ENCODE results near the gene CDYL2. TPM values are rescaled to one million over a fixed set of nuclear protein-coding genes. Genes with fewer than 3 reads are reported as not detected.

The CDYL2 gene
- polyA plus RNA-seq, 1 donor from 2014 or later: 2.6 TPM

- Histone ChIP-seq H4K20me1 (ENCODE audit: insufficient read depth) (no peaks in the 10 kb centered on the region), H3K36me3 (ENCODE audit: insufficient read depth, low read length) (no peaks in the 10 kb centered on the region), H2AFZ (ENCODE audit: low read depth, low read length) (no peak overlapping the region), H3K4me3 (ENCODE audit: low read length) (no peak overlapping the region), H3K27ac (ENCODE audit: low read length) (no peak overlapping the region), H3K9ac (ENCODE audit: low read length) (no peak overlapping the region), H3K79me2 (replicated peaks; ENCODE audit: insufficient read depth, low read length) (no peaks in the 10 kb centered on the region), H3K9me2 (ENCODE audit: insufficient read depth, low read length) (no peaks in the 10 kb centered on the region), H3K4me2 (ENCODE audit: low read length) (no peak overlapping the region), H3K27me3 (ENCODE audit: insufficient read depth, low read depth, low read length) (no peaks in the 10 kb centered on the region), H3F3A (ENCODE audit: insufficient read depth, low read length, poor library complexity, severe bottlenecking) (no peaks in the 10 kb centered on the region), H3K9me3 (ENCODE audit: low read length) (no peaks in the 10 kb centered on the region)
- TF ChIP-seq EP300 (conservative IDR thresholded peaks at IDR 0.05; ENCODE audit: poor library complexity, severe bottlenecking) (no peak), RAD21 (conservative IDR thresholded peaks at IDR 0.05) (no peak), POLR2AphosphoS5 (IDR thresholded peaks at IDR 0.05) (no peak), CTCF (IDR thresholded peaks at IDR 0.05; ENCODE audit: poor library complexity, severe bottlenecking) (no peak), TAF1 (IDR thresholded peaks at IDR 0.05; ENCODE audit: low read depth) (no peak), SMC3 (conservative IDR thresholded peaks at IDR 0.05; ENCODE audit: poor library complexity) (no peak), MXI1 (conservative IDR thresholded peaks at IDR 0.05; ENCODE audit: poor library complexity, severe bottlenecking) (no peak), EZH2 (IDR thresholded peaks at IDR 0.05; ENCODE audit: borderline replicate concordance, insufficient read depth, low read length, poor library complexity, severe bottlenecking) (no peak), REST (IDR thresholded peaks at IDR 0.05; ENCODE audit: borderline replicate concordance) (no peak)
These were observed 133.0 kb downstream of the CDYL2 start for GRCh38 chr16:80671281-80671849.

GRCh38 chr16:80670170-80670865 is 134.1 kb downstream of the CDYL2 start:
- no peaks in the 10 kb centered on the region for H3K36me3 ChIP-seq (ENCODE audit: insufficient read depth, low read length)
- no peaks in the 10 kb centered on the region for H3K79me2 ChIP-seq (replicated peaks; ENCODE audit: insufficient read depth, low read length)
- H2AFZ ChIP-seq (ENCODE audit: low read depth, low read length): no peak overlapping the region
- H3K4me3 ChIP-seq (ENCODE audit: low read length): no peak overlapping the region
- H3K4me2 ChIP-seq (ENCODE audit: low read length): no peak overlapping the region
- H3K9ac ChIP-seq (ENCODE audit: low read length): no peak overlapping the region
- no peaks in the 10 kb centered on the region for H3K9me3 ChIP-seq (ENCODE audit: low read length)
- TF ChIP-seq EP300 (conservative IDR thresholded peaks at IDR 0.05; ENCODE audit: poor library complexity, severe bottlenecking) (no peak), TAF1 (IDR thresholded peaks at IDR 0.05; ENCODE audit: low read depth) (no peak)
- no peak overlapping the region for H3K27ac ChIP-seq (ENCODE audit: low read length)
- no peaks in the 10 kb centered on the region for H3F3A ChIP-seq (ENCODE audit: insufficient read depth, low read length, poor library complexity, severe bottlenecking)
- no peaks in the 10 kb centered on the region for H3K9me2 ChIP-seq (ENCODE audit: insufficient read depth, low read length)
- H3K27me3 ChIP-seq (ENCODE audit: insufficient read depth, low read depth, low read length): no peaks in the 10 kb centered on the region
- H4K20me1 ChIP-seq (ENCODE audit: insufficient read depth): no peaks in the 10 kb centered on the region
